ENCODE results near the gene CRYBB1.

CRYBB1 gene

GRCh38 chr22:26550498-26551033 lies 67.3 kb downstream of the CRYBB1 start:
- DNase-seq = peak; percentile 88

DNA sequence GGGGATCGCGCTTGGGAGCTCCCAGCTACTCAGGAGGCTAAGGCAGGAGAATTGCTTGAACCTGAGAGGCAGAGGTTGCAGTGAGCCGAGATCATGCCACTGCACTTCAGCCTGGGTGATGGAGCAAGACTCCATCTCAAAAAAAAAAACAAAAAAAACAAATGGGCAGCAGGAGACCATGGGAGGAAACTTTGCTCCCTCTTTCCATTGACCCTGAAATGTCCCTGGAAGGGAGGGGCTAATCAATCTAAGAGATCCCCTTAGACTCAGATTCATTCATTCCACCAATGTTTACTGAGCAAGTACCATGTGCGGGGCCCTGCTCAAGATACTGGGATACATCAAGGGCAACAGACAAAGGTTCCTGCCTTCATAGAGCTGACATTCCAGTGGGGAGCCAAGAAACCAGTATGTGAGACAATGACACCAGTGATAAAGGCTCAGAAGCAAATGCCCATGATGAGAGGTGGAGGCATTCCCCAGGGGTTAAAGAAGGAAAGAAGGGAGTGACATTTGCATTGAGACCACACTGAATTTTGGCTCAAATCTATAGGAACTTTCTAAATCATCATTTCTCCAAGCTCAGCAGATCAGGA lies 67.8 kb downstream of the CRYBB1 start:
- DNase-seq = no peak

Data from NCI-H226 (cell line).